Measurements from ENCODE around the gene NCOA5.

GRCh38 chr20:46088409-46089166 lies 1.2 kb downstream of the NCOA5 start:
- TF ChIP-seq CTCF (IDR thresholded peaks at IDR 0.05) (no peak), EP300 (IDR thresholded peaks at IDR 0.05) (no peak), POLR2A (IDR thresholded peaks at IDR 0.05) (no peak)
